Measurements from ENCODE around the gene MYL10. TPM values are rescaled to one million over a fixed set of nuclear protein-coding genes. Genes with fewer than 3 reads are reported as not detected.
A peak's percentile ranks its signal among the peaks of the same experiment; 100 is the strongest.

MYL10 gene
- total and polyA plus RNA-seq, 2 donors (not counting 3 experiments of a cell fraction or from before 2014, with no cell fraction given) = not detected

- no peak overlapping the region for H3K9ac ChIP-seq (replicated peaks; ENCODE audit: extremely low read depth, insufficient read depth, low read length)
- no peak overlapping the region for H2AFZ ChIP-seq (ENCODE audit: low read depth, low read length)
- FAIRE-seq (no peak), DNase-seq (ENCODE audit: low read depth, low spot score) (peak; percentile 7)
- H3K27ac ChIP-seq (ENCODE audit: insufficient read depth, low read depth, low read length) = no peak overlapping the region
- H3K36me3 ChIP-seq (ENCODE audit: control insufficient read depth in 2 of 2, extremely low read depth in 1 of 2, insufficient read depth in 2 of 2, low read length in 2 of 2) = no peaks in the 10 kb centered on the region
- BruUV-seq (replicated peaks) = no TSS peak
- ChIA-PET CTCF (no interaction called here), POLR2A (no interaction called here)
- no peaks in the 10 kb centered on the region for H3K9me3 ChIP-seq (replicated peaks; ENCODE audit: control insufficient read depth, insufficient read depth, low read length)
- intact Hi-C loops (cut with micrococcal nuclease) (no loop called here), dilution Hi-C loops (cut with MboI; ENCODE audit: extremely low pct_ligation_motif_present, low sequenced_read_pairs) (no loop called here)
- no peak overlapping the region for H3K4me2 ChIP-seq (ENCODE audit: insufficient read depth, low read length)
- no peaks in the 10 kb centered on the region for H4K20me1 ChIP-seq (replicated peaks; ENCODE audit: control insufficient read depth, extremely low read depth, insufficient read depth, low read length)
- no peaks in the 10 kb centered on the region for H3K4me1 ChIP-seq (ENCODE audit: control insufficient read depth, extremely low read depth, insufficient read depth, low read length)
- TF ChIP-seq CTCF (IDR thresholded peaks at IDR 0.05; ENCODE audit: extremely low read depth in 1 of 2, insufficient read depth in 1 of 2, low read depth in 1 of 2, low read length in 2 of 2) (no peak), EZH2 (IDR thresholded peaks at IDR 0.05; ENCODE audit: borderline replicate concordance, low read depth, low read length, severe bottlenecking) (no peak), GATA2 (IDR thresholded peaks at IDR 0.05; ENCODE audit: insufficient read depth, insufficient read length, low read depth, low read length) (no peak), JUN (IDR thresholded peaks at IDR 0.05; ENCODE audit: borderline replicate concordance, insufficient read depth, insufficient read length, low read depth) (no peak), MYC (IDR thresholded peaks at IDR 0.05; ENCODE audit: low read depth, low read length) (no peak), POLR2AphosphoS5 (IDR thresholded peaks at IDR 0.05; ENCODE audit: insufficient read depth, low read depth, low read length) (no peak), FOS (IDR thresholded peaks at IDR 0.05; ENCODE audit: borderline replicate concordance, insufficient read depth, low read length) (no peak), POLR2A (IDR thresholded peaks at IDR 0.05; ENCODE audit: low read depth, low read length) (no peak)
- TF ChIP-seq, protein P1, sequence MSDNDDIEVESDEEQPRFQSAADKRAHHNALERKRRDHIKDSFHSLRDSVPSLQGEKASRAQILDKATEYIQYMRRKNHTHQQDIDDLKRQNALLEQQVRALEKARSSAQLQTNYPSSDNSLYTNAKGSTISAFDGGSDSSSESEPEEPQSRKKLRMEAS (IDR thresholded peaks at IDR 0.05; ENCODE audit: insufficient read depth, insufficient read length) = no peak
- no peaks in the 10 kb centered on the region for H3K9me1 ChIP-seq (replicated peaks; ENCODE audit: control insufficient read depth, extremely low read depth, insufficient read depth, low read length)
- no peak overlapping the region for H3K4me3 ChIP-seq (replicated peaks in 1 of 3; ENCODE audit: insufficient read depth in 1 of 3, low read depth in 1 of 3, low read length in 3 of 3)
- peaks cover 9 to 10% of the 10 kb centered on the region in 2 experiments for H3K27me3 ChIP-seq (ENCODE audit: control insufficient read depth in 2 of 2, insufficient read depth in 2 of 2, low read length in 2 of 2)
- no peaks in the 10 kb centered on the region for H3K79me2 ChIP-seq (ENCODE audit: control insufficient read depth, insufficient read depth, low read length)
These were observed 64.3 kb downstream of the MYL10 start for GRCh38 chr7:101564778-101565211.

Measured in endothelial cell of umbilical vein (primary cell).